K562 (cell line): ENCODE results near the gene TUBG2. TPM values are rescaled to one million over a fixed set of nuclear protein-coding genes. Genes with fewer than 3 reads are reported as not detected.

ENCODE experiments used
- EGR1 ChIP-seq: fragments of 450-650 bp; conservative IDR thresholded peaks from 2 replicates; pipeline ENCODE4 v1.6.1; 2017; ENCODE audit warnings: mild to moderate bottlenecking
- EP400 ChIP-seq: fragments of 450-650 bp; IDR thresholded peaks from 2 replicates; pipeline ENCODE4 v1.6.1; 2017; ENCODE audit warnings: antibody characterized with exemption, mild to moderate bottlenecking, moderate library complexity
- HDAC2 ChIP-seq: fragments of 450-650 bp; IDR thresholded peaks from 2 replicates; pipeline ENCODE4 v1.6.1; 2016; ENCODE audit warnings: mild to moderate bottlenecking
- NUFIP1 ChIP-seq: fragments of 450-650 bp; IDR thresholded peaks from 2 replicates; pipeline ENCODE4 v1.6.1; 2018; ENCODE audit not compliant: partially characterized antibody
- RAD21 ChIP-seq, 2 experiments: fragments of 250-450 bp in 1 of 2; fragments of 450-650 bp in 1 of 2; sonication (Bioruptor Pico) in 1 of 2; formaldehyde crosslinking in 1 of 2; IDR thresholded peaks in 1 of 2; conservative IDR thresholded peaks in 1 of 2; 2 replicates each; pipeline versions ENCODE4 v1.4.0 to v1.8.0; 2020 to 2022; ENCODE audit warnings: mild to moderate bottlenecking in 2 of 2, moderate library complexity in 1 of 2
- RBM22 ChIP-seq: fragments of 200-400 bp; formaldehyde crosslinking; IDR thresholded peaks from 2 replicates; pipeline ENCODE4 v1.6.1; 2018; ENCODE audit warnings: low read length, low read depth; ENCODE audit not compliant: poor library complexity, severe bottlenecking
- SRSF9 ChIP-seq: fragments of 200-400 bp; formaldehyde crosslinking; IDR thresholded peaks from 2 replicates; pipeline ENCODE4 v1.6.1; 2017; ENCODE audit warnings: low read depth, low read length, borderline replicate concordance
- TFAM ChIP-seq: fragments of 250-450 bp; sonication (Bioruptor Pico); conservative IDR thresholded peaks from 2 replicates; pipeline ENCODE4 v1.5.0; 2021; ENCODE audit warnings: mild to moderate bottlenecking, moderate library complexity
- ZBTB7A ChIP-seq: IDR thresholded peaks from 2 replicates; pipeline ENCODE4 v1.6.1; 2011; ENCODE audit warnings: low read depth, mild to moderate bottlenecking, low read length, moderate library complexity, borderline replicate concordance; ENCODE audit not compliant: control insufficient read depth
- ZNF583 ChIP-seq: fragments of 250-450 bp; sonication (Bioruptor Pico); IDR thresholded peaks from 2 replicates; pipeline ENCODE4 v1.4.0; 2020
- ZNF668 ChIP-seq: fragments of 250-450 bp; sonication (Bioruptor Pico); IDR thresholded peaks from 2 replicates; pipeline ENCODE4 v1.8.0; 2022; ENCODE audit warnings: mild to moderate bottlenecking, inconsistent platforms
- polyA plus RNA-seq, 8 experiments: library from polyadenylated mRNA; depleted of rRNA in 4 of 8; stranded (reverse) in 5 of 8; unstranded in 3 of 8; fragments of >200 nt; fragmentation: Nextera tagmentation in 2 of 8; fragmentation: Illumina TruSeq in 1 of 8; extraction: Ambion mirVana in 2 of 8; extraction: Trizol in 1 of 8; gene quantifications; 2 replicates each; pipeline versions ENCODE4 v1.2.1 to v1.2.3, GENCODE V29; 2011 to 2014; ENCODE audit warnings: inconsistent platforms in 1 of 8, missing spikeins in 1 of 8
- total RNA-seq, 7 experiments: library from RNA; depleted of rRNA in 6 of 7; stranded (reverse); fragments of >200 nt in 6 of 7; fragmentation: Illumina TruSeq in 2 of 7; extraction: Trizol in 2 of 7; gene quantifications; 2 replicates each; pipeline versions ENCODE4 v1.2.1 to v1.2.3, GENCODE V29; 2011 to 2021; ENCODE audit warnings: low replicate concordance in 1 of 7
- TF ChIP-seq, protein P1 (sequence below): sonication (generic); formaldehyde crosslinking; IDR thresholded peaks from 2 replicates; pipeline ENCODE4 v1.8.1; 2022; ENCODE audit warnings: missing genetic modification reagents
- TF ChIP-seq, protein P2 (sequence below): fragments of 200-800 bp; sonication (Bioruptor generic); IDR thresholded peaks from 2 replicates; pipeline ENCODE4 v1.6.1; 2017; ENCODE audit warnings: missing genetic modification characterization, missing compliant biosample characterization
- TF ChIP-seq, protein P3 (sequence below), 2 experiments: fragments of 450-650 bp; conservative IDR thresholded peaks; 2 replicates each; pipeline ENCODE4 v1.6.1; 2017; ENCODE audit warnings: mild to moderate bottlenecking in 2 of 2, moderate library complexity in 2 of 2
- TF ChIP-seq, protein P4 (sequence below): fragments of 250-450 bp; sonication (Bioruptor Pico); IDR thresholded peaks from 2 replicates; pipeline ENCODE4 v1.4.0; 2020; ENCODE audit warnings: borderline replicate concordance
- TF ChIP-seq, protein P5 (sequence below), 2 experiments: IDR thresholded peaks; 2 replicates each; pipeline ENCODE4 v1.6.1; 2012; ENCODE audit warnings: improper control_type of control experiment in 2 of 2, low read depth in 2 of 2, low read length in 2 of 2, borderline replicate concordance in 1 of 2
- TF ChIP-seq, protein P6 (sequence below): fragments of 450-650 bp; IDR thresholded peaks from 2 replicates; pipeline ENCODE4 v1.6.1; 2016; ENCODE audit warnings: antibody characterized with exemption

TUBG2 gene
- total and polyA plus RNA-seq, 9 of the 15 experiments (the other 6 are each of a cell fraction or from before 2014, with no cell fraction given) = 0.09 to 0.80 (median 0.24) TPM; not detected in 2

DNA sequence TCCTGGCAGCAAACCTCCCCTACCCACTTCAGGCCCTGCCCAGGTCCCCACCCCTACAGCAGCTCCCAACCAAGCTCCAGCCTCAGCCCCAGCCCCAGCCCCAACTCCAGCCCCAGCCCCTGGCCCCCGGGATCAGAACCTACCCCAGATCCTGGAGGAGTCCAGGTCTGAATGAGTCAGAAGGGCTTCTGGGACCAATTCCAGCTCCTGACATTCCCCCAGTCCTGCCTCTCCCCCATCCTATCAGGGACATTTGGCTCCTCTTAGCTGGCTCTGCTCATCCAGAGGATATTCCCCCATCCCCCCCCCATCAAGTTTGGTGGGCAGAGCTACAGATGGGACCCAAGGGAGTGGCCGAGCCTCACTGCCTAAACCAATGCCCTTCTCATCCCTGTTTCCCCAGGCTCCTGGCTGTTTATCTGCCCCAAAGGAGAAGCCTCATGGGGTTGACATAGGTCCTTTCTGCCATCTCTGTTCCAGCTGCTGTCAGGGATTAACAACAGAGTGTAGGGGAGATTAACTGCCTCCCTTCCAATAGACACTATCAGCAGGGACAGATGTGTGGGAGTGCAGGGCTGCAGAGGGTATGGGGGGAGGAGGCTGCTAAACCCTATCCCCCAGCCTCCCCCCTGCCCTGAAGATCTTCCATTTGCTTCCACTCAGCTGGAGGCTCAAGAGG is 39.8 kb downstream of the TUBG2 start (continued):
- TF ChIP-seq, protein P1, sequence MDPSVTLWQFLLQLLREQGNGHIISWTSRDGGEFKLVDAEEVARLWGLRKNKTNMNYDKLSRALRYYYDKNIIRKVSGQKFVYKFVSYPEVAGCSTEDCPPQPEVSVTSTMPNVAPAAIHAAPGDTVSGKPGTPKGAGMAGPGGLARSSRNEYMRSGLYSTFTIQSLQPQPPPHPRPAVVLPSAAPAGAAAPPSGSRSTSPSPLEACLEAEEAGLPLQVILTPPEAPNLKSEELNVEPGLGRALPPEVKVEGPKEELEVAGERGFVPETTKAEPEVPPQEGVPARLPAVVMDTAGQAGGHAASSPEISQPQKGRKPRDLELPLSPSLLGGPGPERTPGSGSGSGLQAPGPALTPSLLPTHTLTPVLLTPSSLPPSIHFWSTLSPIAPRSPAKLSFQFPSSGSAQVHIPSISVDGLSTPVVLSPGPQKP (CRISPR knock-in tag) = no peak
- no peak for TF ChIP-seq TFAM (CRISPR knock-in tag)
- TF ChIP-seq, protein P2, sequence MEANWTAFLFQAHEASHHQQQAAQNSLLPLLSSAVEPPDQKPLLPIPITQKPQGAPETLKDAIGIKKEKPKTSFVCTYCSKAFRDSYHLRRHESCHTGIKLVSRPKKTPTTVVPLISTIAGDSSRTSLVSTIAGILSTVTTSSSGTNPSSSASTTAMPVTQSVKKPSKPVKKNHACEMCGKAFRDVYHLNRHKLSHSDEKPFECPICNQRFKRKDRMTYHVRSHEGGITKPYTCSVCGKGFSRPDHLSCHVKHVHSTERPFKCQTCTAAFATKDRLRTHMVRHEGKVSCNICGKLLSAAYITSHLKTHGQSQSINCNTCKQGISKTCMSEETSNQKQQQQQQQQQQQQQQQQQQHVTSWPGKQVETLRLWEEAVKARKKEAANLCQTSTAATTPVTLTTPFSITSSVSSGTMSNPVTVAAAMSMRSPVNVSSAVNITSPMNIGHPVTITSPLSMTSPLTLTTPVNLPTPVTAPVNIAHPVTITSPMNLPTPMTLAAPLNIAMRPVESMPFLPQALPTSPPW (CRISPR knock-in tag) = peak; percentile 100
- peak; percentile 84; the same call in 1 of the 2 replicates for TF ChIP-seq ZNF583
- TF ChIP-seq ZBTB7A = peak; percentile 94
- TF ChIP-seq, protein P3, sequence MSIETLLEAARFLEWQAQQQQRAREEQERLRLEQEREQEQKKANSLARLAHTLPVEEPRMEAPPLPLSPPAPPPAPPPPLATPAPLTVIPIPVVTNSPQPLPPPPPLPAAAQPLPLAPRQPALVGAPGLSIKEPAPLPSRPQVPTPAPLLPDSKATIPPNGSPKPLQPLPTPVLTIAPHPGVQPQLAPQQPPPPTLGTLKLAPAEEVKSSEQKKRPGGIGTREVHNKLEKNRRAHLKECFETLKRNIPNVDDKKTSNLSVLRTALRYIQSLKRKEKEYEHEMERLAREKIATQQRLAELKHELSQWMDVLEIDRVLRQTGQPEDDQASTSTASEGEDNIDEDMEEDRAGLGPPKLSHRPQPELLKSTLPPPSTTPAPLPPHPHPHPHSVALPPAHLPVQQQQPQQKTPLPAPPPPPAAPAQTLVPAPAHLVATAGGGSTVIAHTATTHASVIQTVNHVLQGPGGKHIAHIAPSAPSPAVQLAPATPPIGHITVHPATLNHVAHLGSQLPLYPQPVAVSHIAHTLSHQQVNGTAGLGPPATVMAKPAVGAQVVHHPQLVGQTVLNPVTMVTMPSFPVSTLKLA (conservative IDR thresholded peaks at IDR 0.05) = peak; percentile 70 to 91
- TF ChIP-seq, protein P4, sequence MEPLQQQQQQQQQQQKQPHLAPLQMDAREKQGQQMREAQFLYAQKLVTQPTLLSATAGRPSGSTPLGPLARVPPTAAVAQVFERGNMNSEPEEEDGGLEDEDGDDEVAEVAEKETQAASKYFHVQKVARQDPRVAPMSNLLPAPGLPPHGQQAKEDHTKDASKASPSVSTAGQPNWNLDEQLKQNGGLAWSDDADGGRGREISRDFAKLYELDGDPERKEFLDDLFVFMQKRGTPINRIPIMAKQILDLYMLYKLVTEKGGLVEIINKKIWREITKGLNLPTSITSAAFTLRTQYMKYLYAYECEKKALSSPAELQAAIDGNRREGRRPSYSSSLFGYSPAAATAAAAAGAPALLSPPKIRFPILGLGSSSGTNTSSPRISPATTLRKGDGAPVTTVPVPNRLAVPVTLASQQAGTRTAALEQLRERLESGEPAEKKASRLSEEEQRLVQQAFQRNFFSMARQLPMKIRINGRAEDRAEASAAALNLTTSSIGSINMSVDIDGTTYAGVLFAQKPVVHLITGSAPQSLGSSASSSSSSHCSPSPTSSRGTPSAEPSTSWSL (CRISPR knock-in tag) = no peak
- no peak for TF ChIP-seq RBM22
- TF ChIP-seq SRSF9 = no peak
- peak in 1 of 2 experiments; percentile 52; a peak in 2 of 4 replicates for TF ChIP-seq RAD21 (CRISPR knock-in tag; conservative IDR thresholded peaks at IDR 0.05 in 1 of 2, IDR thresholded peaks at IDR 0.05 in 1 of 2)
- peak; percentile 78 for TF ChIP-seq EP400
- TF ChIP-seq, protein P5, sequence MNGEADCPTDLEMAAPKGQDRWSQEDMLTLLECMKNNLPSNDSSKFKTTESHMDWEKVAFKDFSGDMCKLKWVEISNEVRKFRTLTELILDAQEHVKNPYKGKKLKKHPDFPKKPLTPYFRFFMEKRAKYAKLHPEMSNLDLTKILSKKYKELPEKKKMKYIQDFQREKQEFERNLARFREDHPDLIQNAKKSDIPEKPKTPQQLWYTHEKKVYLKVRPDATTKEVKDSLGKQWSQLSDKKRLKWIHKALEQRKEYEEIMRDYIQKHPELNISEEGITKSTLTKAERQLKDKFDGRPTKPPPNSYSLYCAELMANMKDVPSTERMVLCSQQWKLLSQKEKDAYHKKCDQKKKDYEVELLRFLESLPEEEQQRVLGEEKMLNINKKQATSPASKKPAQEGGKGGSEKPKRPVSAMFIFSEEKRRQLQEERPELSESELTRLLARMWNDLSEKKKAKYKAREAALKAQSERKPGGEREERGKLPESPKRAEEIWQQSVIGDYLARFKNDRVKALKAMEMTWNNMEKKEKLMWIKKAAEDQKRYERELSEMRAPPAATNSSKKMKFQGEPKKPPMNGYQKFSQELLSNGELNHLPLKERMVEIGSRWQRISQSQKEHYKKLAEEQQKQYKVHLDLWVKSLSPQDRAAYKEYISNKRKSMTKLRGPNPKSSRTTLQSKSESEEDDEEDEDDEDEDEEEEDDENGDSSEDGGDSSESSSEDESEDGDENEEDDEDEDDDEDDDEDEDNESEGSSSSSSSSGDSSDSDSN (IDR thresholded peaks at IDR 0.05; ENCODE audit: borderline replicate concordance in 1 of 2, low read depth in 2 of 2, low read length in 2 of 2) = peak in 1 of 2 experiments; percentile 92; a peak in 2 of 4 replicates
- TF ChIP-seq HDAC2 = peak; percentile 98
- TF ChIP-seq NUFIP1 = peak; percentile 75
- TF ChIP-seq ZNF668 (CRISPR knock-in tag) = peak; percentile 84; the same call in 1 of the 2 replicates
- TF ChIP-seq EGR1 = peak; percentile 92
- TF ChIP-seq, protein P6, sequence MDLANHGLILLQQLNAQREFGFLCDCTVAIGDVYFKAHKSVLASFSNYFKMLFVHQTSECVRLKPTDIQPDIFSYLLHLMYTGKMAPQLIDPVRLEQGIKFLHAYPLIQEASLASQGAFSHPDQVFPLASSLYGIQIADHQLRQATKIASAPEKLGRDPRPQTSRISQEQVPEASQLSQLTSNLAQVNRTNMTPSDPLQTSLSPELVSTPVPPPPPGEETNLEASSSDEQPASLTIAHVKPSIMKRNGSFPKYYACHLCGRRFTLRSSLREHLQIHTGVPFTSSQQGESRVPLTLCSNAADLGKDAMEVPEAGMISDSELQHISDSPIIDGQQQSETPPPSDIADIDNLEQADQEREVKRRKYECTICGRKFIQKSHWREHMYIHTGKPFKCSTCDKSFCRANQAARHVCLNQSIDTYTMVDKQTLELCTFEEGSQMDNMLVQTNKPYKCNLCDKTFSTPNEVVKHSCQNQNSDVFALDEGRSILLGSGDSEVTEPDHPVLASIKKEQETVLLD = peak; percentile 91; the same call in 1 of the 2 replicates
